GM19372 (cell line): Measurements from ENCODE around the gene MOSPD3.
"Not testable (repeated sequence)": the region's sequence is repeated elsewhere in the genome, so short reads cannot be mapped to it uniquely, and the experiment has no call there.

Experiments
- ATAC-seq: cut with Tn5 transposase; IDR thresholded peaks from one replicate; pipeline ENCODE4 v1.9.1; 2021; ENCODE audit warnings: mild to moderate bottlenecking, low read depth, moderate library complexity; ENCODE audit not compliant: unreplicated experiment

Gene MOSPD3

GRCh38 chr7:100611983-100612729 lies at the start of gene MOSPD3:
Gene MOSPD3 (plus strand): TSS chr7:100612540. CDS start chr7:100612792, 252 bp downstream.
- ATAC-seq: peak; percentile 92

- ATAC-seq: no peak
Observed at GRCh38 chr7:100563100-100563564, 49.2 kb upstream of the MOSPD3 start.

GRCh38 chr7:100563809-100564400 lies 48.4 kb upstream of the MOSPD3 start:
- ATAC-seq: no peak

- ATAC-seq: not testable (repeated sequence)
Observed at GRCh38 chr7:100564405-100564804, 47.9 kb upstream of the MOSPD3 start.

- ATAC-seq: no peak
Observed at GRCh38 chr7:100565133-100565571, 47.2 kb upstream of the MOSPD3 start.

- ATAC-seq: no peak
Observed at GRCh38 chr7:100566018-100566531, 46.3 kb upstream of the MOSPD3 start.

GRCh38 chr7:100567031-100567730 lies 45.2 kb upstream of the MOSPD3 start:
- ATAC-seq: no peak

GRCh38 chr7:100567751-100568175 lies 44.6 kb upstream of the MOSPD3 start:
- ATAC-seq: no peak

- ATAC-seq: no peak
Observed at GRCh38 chr7:100568176-100568895, 44.0 kb upstream of the MOSPD3 start.

GRCh38 chr7:100568896-100569844 lies 43.2 kb upstream of the MOSPD3 start:
- peak; percentile 42 for ATAC-seq

GRCh38 chr7:100570954-100571828 lies 41.1 kb upstream of the MOSPD3 start:
- ATAC-seq: no peak

GRCh38 chr7:100571829-100572116 lies 40.6 kb upstream of the MOSPD3 start:
- no peak for ATAC-seq

GRCh38 chr7:100572281-100572948 lies 39.9 kb upstream of the MOSPD3 start:
- no peak for ATAC-seq

GRCh38 chr7:100572949-100573675 lies 39.2 kb upstream of the MOSPD3 start:
- no peak for ATAC-seq

- no peak for ATAC-seq
Observed at GRCh38 chr7:100573691-100574361, 38.5 kb upstream of the MOSPD3 start, which contains the start of gene SAP25. Gene SAP25 (minus strand): TSS chr7:100573900. CDS start chr7:100573742, 158 bp downstream.

GRCh38 chr7:100574362-100575205 lies 37.8 kb upstream of the MOSPD3 start:
- no peak for ATAC-seq
